ENCODE data around the gene SLC9A9. TPM values are rescaled to one million over a fixed set of nuclear protein-coding genes. Genes with fewer than 3 reads are reported as not detected.

Gene SLC9A9
- total RNA-seq, 4 donors from 2014 or later: 1.7 to 8.2 (median 3.6) TPM

DNA sequence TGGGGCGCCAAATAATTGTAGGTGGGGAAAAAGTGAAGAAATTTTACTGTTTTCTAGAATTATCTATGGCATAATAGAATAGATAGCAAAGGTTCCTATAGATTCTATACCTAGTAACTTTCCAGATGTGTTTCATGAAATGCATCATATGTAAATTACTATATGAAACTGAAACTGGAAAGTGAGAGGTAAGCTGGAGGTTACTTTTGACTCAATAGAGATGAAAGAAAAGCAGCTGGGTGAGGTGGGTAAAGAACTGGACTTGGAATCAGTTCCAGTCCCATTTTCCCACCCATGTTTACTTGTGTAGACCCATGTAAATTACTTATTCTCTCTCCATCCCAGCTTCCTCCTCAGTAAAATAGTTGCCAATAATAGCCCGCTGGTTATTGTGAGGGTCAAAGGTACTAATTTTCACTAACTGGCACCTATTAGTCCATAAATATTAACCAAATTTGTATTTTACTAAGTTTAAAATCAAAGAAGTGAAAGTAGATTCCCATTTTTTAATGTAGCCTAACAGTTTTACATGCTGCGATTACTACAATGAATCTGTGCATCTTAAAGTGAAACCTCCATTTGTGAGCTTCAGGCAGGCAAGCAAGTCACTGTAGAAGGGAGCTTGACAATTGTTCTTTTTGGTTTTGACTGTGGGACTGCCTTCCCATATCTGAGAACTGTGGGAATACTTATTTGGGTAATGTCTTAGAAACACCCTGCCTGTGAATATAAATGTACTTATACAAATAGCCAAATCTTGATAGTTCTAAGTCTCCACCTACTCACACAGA is 312.1 kb downstream of the SLC9A9 start:
- in situ Hi-C loops (cut with MboI; ENCODE audit: low sequenced_read_pairs in 4 of 4) (no loop called here), intact Hi-C loops (cut with DNase I; ENCODE audit: low total_unique reads) (no loop called here)
- TF ChIP-seq POLR2A (IDR thresholded peaks at IDR 0.05): no peak
- TF ChIP-seq, protein P1, sequence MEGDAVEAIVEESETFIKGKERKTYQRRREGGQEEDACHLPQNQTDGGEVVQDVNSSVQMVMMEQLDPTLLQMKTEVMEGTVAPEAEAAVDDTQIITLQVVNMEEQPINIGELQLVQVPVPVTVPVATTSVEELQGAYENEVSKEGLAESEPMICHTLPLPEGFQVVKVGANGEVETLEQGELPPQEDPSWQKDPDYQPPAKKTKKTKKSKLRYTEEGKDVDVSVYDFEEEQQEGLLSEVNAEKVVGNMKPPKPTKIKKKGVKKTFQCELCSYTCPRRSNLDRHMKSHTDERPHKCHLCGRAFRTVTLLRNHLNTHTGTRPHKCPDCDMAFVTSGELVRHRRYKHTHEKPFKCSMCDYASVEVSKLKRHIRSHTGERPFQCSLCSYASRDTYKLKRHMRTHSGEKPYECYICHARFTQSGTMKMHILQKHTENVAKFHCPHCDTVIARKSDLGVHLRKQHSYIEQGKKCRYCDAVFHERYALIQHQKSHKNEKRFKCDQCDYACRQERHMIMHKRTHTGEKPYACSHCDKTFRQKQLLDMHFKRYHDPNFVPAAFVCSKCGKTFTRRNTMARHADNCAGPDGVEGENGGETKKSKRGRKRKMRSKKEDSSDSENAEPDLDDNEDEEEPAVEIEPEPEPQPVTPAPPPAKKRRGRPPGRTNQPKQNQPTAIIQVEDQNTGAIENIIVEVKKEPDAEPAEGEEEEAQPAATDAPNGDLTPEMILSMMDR (IDR thresholded peaks at IDR 0.05 in 4 of 5, conservative IDR thresholded peaks at IDR 0.05 in 1 of 5): no peak
- H3K36me3 ChIP-seq: no peaks in the 10 kb centered on the region
- H3K9me3 ChIP-seq: no peaks in the 10 kb centered on the region
- H3K4me1 ChIP-seq: no peaks in the 10 kb centered on the region
- H3K4me3 ChIP-seq: no peak overlapping the region
- no peak for DNase-seq
- H3K27me3 ChIP-seq: no peaks in the 10 kb centered on the region
- no peak for ATAC-seq
- no peak overlapping the region for H3K27ac ChIP-seq

DNA sequence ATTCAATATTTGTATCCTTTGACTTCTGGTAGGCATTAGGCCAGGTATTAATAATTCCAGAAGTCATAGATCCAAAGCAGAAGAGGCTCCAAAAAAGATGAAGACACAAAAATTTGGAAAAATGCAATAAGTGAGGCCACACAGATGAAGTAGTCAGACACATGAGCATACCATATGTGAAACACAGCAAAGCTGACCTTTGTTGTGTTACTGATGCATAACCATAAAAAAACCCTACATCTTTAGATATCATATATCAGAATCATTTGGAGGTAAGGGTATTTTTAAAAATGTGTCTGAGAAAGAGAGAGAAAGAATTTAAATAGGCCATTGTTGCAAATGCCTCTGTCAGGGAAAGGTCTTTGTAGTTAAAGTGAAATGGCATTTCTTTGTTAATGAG is 314.9 kb downstream of the SLC9A9 start:
- Histone ChIP-seq H3K27ac (no peak overlapping the region), H3K4me3 (no peak overlapping the region), H3K4me1 (no peaks in the 10 kb centered on the region), H3K9me3 (no peaks in the 10 kb centered on the region), H3K27me3 (no peaks in the 10 kb centered on the region), H3K36me3 (no peaks in the 10 kb centered on the region)
- no peak for DNase-seq
- intact Hi-C loops (cut with DNase I; ENCODE audit: low total_unique reads) (no loop called here), in situ Hi-C loops (cut with MboI; ENCODE audit: low sequenced_read_pairs in 4 of 4) (no loop called here)
- TF ChIP-seq, protein P1 (IDR thresholded peaks at IDR 0.05 in 4 of 5, conservative IDR thresholded peaks at IDR 0.05 in 1 of 5): no peak
- no peak for TF ChIP-seq POLR2A (IDR thresholded peaks at IDR 0.05)
- ATAC-seq: no peak

DNA sequence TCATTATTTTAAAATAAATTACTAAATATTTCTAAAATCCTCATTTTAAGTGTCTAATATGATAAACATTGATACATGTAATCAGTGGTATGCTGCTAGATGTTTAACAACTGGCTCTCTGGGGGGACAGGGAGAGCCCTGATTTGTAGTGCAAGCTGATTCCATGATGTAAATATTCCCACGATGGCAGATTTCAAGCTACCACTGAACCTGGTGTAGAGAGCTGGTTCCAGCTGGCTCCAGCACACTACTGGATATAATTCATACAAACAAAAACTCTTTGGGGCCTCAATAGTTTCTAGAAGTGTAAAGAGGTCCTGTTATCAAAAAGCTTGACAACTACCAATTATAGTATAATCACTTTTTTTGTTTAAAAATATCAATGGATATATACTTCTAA is 316.2 kb downstream of the SLC9A9 start:
- H3K27ac ChIP-seq: no peak overlapping the region
- no peak for DNase-seq
- in situ Hi-C loops (cut with MboI; ENCODE audit: low sequenced_read_pairs in 4 of 4) (no loop called here), intact Hi-C loops (cut with DNase I; ENCODE audit: low total_unique reads) (no loop called here)
- no peaks in the 10 kb centered on the region for H3K4me1 ChIP-seq
- TF ChIP-seq, protein P1 (IDR thresholded peaks at IDR 0.05 in 4 of 5, conservative IDR thresholded peaks at IDR 0.05 in 1 of 5): no peak
- TF ChIP-seq POLR2A (IDR thresholded peaks at IDR 0.05): no peak
- ATAC-seq: no peak
- no peaks in the 10 kb centered on the region for H3K9me3 ChIP-seq
- no peak overlapping the region for H3K4me3 ChIP-seq
- no peaks in the 10 kb centered on the region for H3K36me3 ChIP-seq
- no peaks in the 10 kb centered on the region for H3K27me3 ChIP-seq

DNA sequence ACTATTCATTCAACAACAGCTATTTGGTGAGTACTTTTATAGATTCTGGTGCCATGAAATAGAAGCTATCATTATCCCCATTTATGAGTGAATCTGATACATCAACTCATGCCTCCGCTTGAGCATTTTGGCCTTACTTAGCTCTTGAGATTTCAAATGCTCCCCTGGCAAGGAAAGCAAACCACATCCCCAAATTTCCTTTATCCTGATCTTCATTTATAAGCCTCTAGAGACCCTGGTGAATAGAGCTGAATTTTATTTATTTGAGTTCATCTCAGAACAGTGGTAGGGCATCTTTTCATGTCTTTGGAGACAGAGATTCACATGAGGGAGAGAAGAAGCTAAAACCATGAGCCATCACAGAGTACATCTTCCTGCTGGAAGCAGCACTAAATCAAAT is 317.2 kb downstream of the SLC9A9 start:
- in situ Hi-C loops (cut with MboI; ENCODE audit: low sequenced_read_pairs in 4 of 4) (no loop called here), intact Hi-C loops (cut with DNase I; ENCODE audit: low total_unique reads) (no loop called here)
- H3K4me3 ChIP-seq: no peak overlapping the region
- no peak for TF ChIP-seq POLR2A (IDR thresholded peaks at IDR 0.05)
- TF ChIP-seq, protein P1 (IDR thresholded peaks at IDR 0.05 in 4 of 5, conservative IDR thresholded peaks at IDR 0.05 in 1 of 5): no peak
- no peaks in the 10 kb centered on the region for H3K36me3 ChIP-seq
- no peaks in the 10 kb centered on the region for H3K27me3 ChIP-seq
- no peaks in the 10 kb centered on the region for H3K9me3 ChIP-seq
- DNase-seq (no peak), ATAC-seq (no peak)
- H3K4me1 ChIP-seq: no peaks in the 10 kb centered on the region
- no peak overlapping the region for H3K27ac ChIP-seq

DNA sequence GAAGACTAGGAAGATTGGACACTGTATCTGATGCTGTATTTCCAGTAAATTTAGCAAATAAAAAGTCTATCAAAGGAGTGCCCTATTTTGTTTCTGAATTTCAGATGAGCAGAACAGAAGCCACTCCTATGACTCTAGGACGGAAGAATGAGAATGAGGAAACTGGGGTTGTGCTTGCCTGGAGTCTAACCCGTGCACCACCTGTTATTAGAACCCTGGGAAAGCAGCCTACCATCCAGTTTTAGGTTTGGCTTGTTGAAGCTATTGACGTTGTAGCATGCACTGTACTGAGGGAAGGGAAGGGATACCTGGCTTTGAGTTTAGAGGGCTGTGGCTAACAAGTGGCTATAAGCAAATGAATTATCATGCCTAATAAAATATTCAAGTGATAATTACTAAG is 318.5 kb downstream of the SLC9A9 start:
- ATAC-seq (no peak), DNase-seq (no peak)
- H3K4me1 ChIP-seq: no peaks in the 10 kb centered on the region
- H3K27me3 ChIP-seq: no peaks in the 10 kb centered on the region
- intact Hi-C loops (cut with DNase I; ENCODE audit: low total_unique reads): no loop called here
- no peak overlapping the region for H3K27ac ChIP-seq
- in situ Hi-C loops (cut with MboI; ENCODE audit: low sequenced_read_pairs in 4 of 4): no loop called here
- H3K4me3 ChIP-seq: no peak overlapping the region
- no peaks in the 10 kb centered on the region for H3K36me3 ChIP-seq
- H3K9me3 ChIP-seq: no peaks in the 10 kb centered on the region
- no peak for TF ChIP-seq POLR2A (IDR thresholded peaks at IDR 0.05)
- TF ChIP-seq, protein P1 (IDR thresholded peaks at IDR 0.05 in 4 of 5, conservative IDR thresholded peaks at IDR 0.05 in 1 of 5): no peak
